HG03460 (cell line): ENCODE data around the gene KIF3C.
"Not testable (repeated sequence)": the region's sequence is repeated elsewhere in the genome, so short reads cannot be mapped to it uniquely, and the experiment has no call there.

Experiments
- ATAC-seq: cut with Tn5 transposase; IDR thresholded peaks from one replicate; pipeline ENCODE4 v1.9.1; 2021; ENCODE audit not compliant: unreplicated experiment

KIF3C gene

DNA sequence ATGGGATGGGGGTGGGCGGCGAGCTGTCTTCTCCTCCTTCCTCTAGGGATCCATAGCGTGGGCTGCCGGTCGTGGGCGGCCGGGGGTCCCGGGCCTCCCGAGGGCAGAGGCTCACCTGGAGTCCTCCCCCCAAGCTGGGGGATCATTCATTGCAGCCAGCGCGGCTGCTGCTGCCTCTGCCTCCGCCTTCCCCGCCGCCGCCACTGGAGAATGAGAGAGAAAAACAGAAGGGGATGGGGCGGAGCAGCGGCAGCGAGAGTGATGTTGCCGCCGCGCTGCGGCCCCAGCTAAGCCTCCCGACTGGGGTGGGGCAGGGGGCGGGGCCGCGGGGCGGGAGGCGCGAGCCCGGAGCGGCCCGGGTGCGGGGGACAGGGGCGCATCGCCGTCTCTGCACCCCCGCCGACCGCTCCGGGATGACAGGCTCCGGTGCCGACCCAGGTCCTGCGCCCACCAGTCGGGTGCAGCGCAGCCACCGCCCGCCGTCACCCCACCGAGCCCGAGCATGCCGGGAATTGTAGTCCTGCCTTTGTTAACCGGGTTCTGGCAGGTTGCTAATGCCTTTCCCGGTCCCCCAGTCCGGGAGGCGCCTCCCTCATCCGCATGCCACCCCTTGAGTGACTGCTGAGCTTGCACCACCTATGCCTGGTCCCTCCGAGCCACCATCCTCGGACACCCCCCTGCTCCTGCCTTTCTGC, at the start of gene KIF3C:
TSS of gene KIF3C (minus strand) at position 225 of the 695 bp plus-strand sequence. CDS start 580 bp downstream, outside the sequence.
- peak; percentile 73 for ATAC-seq

DNA sequence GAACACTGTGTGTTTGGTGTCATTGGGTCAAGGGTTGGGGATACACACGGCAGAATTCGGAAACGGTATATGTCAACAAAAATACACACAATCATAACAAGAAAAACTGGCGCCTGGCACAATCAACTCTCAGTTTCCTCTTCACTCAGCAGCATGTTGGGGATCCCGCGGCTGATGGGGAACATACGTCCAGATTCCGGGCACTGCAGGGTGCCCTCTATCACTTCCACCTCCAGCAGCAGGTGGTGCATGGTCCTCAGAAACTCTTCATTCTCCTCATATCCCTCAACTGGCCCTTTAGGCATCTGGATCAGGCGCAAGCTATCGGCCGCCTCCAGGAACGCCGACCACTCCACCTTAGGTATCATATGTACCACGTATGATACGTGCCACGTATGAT, 45.8 kb upstream of the KIF3C start:
- not testable (repeated sequence) for ATAC-seq

- ATAC-seq, result no peak
Observed at GRCh38 chr2:26025509-26025908, 43.2 kb upstream of the KIF3C start.

GRCh38 chr2:26024260-26024659, 42.0 kb upstream of the KIF3C start:
- ATAC-seq, result no peak

DNA sequence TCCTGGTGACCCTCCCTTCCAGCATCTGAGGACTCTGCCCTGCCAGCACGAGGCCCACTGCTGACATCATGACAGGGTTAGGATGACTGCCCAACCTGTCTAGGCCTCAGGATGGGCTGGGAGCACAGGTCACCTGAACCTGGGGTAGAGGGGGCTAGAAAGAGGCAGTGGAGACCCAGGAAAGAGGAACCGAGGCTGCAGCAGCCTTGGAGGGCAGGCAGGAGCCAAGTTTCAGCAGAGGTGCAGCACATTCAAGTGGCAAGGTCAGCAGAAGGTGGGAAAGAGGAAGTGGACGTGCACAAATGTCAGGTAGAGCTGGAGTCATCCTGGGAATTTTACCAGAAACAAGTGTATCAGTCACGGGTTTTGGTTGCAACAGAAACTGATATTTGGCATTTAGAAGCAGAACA, 37.9 kb upstream of the KIF3C start:
- ATAC-seq, result no peak

- ATAC-seq, result no peak
Observed at GRCh38 chr2:26018184-26019055, 36.1 kb upstream of the KIF3C start.

GRCh38 chr2:26017464-26018183, 35.3 kb upstream of the KIF3C start:
- ATAC-seq, result no peak

- ATAC-seq, result not testable (repeated sequence)
Observed at GRCh38 chr2:26016706-26017045, 34.4 kb upstream of the KIF3C start.

GRCh38 chr2:26016012-26016705, 33.9 kb upstream of the KIF3C start:
- ATAC-seq, result no peak

DNA sequence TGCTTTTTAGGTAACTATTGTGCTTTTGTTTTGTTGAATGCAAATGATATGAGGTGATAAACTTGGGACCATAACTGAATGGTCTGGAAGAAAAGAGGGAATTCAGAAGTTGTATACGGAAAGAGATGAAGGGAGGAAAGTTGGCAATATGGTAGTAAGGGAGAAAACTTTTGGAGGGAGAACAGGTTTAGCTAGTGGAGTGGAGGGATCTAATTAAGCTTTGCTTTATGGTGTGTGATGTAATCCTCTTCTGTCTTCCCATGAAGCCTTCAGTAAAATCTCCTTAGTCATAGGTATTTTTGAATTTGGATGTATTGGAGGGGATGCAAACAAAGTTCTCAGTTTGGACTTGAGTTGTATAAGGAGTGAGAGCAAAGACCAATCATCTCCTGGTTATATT, 31.4 kb upstream of the KIF3C start:
- ATAC-seq, result no peak

DNA sequence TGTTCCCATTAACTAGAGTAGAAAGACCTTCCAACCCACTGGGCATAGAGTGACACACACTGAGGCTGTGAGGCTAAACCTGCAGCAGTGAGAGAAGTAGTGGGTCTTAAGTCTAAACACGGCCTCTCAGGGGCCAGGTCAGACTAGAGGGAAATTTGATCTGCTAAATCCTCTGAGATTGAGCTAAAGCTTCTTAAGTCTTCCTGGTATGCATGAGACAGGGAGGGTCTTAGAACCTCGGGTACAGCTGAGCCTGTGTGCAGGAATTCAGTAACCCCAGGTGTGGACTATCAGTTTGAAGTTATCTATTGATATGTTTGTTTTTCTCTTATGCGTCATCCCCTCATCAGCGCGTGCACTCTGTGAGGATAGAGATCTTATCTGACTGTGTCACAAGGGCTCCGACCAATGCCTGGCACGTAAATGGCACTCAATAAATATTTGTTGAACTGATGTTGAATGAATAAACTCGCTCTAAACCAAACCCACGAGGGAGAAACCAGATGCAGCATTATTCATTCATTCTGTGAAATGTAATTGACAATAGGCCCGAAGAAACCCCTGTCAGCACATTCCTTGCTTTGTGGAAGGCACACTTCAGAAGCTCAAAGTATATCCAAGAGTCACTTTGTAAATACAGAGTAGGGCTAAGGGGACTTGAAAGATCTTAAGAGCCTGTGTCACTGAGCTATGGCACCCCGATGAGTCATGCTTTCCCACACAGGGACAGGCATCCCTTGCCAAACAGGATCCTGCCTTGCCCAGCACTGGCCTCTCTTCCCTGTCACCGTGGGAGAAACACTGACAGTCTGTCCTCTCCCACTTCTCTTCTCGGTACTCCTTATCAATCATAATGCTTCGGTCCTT, 29.9 kb upstream of the KIF3C start:
- ATAC-seq, result no peak

- ATAC-seq, result no peak
Observed at GRCh38 chr2:26011609-26011989, 29.3 kb upstream of the KIF3C start.

GRCh38 chr2:26010943-26011342, 28.6 kb upstream of the KIF3C start:
- no peak for ATAC-seq

DNA sequence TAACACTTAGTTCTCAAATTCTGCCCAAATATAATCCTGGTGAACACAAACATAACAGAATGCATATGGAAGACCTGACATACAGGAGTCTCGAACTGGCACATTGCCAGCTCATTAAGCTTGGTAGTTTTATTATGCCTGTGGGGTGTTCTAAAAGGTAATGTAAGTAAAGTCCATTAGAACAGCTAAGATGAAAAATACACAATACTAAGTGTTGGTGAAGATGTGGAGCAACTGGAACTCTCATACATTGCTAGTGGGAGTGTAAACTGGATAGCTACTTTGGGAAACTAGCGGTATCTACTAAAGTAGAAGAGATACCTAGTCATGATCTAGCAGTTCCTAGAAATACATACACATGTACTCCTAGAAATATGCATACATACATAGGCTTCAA, 27.3 kb upstream of the KIF3C start:
- no peak for ATAC-seq

DNA sequence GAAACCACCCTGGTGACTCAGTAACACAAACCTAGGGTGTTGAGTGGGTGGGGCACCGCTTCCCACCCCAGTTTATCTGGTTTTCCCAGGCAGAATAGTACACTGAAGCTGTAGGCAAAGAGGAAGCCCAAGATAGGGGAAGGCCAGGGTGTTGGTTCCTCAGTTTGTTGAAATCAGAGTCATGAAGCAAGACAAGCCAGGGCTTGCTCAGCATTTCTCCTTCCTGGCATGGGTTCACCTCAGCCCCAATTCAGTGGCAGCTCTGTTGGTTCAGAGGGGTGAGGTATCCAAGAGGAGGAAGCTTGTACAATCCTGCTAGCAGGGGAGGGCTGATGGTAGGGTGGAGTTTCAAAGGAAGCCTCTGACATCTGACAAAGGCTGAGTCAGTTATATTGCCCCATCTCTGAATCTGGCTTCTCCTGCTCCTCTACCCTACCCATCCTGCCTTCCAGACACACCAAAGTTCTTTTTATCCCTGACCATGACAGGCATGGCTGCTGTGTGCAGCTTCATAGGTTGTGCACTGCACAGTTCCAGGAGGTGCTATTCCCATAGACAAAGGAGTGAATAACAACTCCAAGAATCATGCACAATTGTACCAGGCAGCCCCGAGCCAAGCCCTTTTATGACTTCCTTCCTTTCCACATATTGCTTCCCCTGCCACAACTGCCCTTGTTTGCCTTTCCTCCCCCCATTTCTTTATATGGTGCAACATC, 26.7 kb upstream of the KIF3C start:
- no peak for ATAC-seq

DNA sequence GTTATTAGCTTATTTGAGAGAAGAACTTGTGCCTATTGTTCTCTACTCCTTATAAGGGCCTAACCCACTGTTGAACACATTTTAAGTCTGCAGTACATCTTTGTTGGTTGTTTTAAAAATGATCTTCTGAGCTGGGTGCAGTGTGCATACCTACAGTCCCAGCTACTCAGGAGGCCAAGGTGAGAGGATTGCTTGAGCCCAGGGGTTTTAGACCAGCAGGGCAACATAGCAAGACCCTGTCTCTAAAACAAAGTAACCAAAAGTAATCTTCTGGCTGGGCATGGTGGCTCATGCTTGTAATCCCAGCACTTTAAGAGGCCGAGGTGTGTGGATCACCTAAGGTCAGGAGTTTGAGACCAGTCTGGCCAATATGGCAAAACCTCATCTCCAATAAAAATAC, 25.8 kb upstream of the KIF3C start:
- ATAC-seq, result no peak

DNA sequence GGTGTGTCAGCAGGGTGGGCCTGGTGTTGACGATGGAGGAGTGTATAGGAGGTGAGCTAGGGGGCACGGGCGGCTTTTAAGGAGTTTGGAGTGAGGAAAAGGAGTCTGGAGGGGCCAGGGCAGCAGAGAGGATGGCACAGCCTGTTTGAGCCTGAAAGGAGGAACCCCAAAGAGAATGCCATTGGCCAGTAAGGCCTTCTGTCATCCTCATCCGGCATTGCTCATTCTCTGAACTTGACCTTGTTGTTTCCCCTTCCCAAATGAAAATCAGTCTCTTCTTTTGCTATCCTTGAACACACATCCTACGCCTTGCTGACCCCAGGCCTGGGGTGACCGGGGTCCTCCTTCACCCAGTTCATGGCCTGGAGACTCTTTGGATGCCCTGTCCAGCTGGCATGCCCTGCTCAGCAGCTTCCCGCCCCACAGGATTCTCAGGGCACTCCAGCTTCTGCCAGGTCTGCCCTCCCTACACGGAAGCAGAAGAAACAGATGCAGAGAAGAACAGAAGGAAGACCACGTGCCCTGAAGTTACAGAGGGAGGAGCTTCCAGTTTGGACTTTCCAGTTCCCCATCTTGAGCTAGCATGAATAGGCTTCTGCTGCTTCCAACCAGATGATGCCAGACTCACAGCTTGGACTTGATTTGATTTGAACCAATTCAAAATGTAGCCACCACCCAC, 20.5 kb upstream of the KIF3C start:
- ATAC-seq, result no peak

- ATAC-seq, result no peak
Observed at GRCh38 chr2:26001743-26002351, 19.6 kb upstream of the KIF3C start.
